SHP77 (cell line): ENCODE measurements around the gene RORC.
"Not testable (repeated sequence)": the region's sequence is repeated elsewhere in the genome, so short reads cannot be mapped to it uniquely, and the experiment has no call there.

Experiments
- DNase-seq, 2 experiments: peaks; one replicate each; lab custom pipeline; 2025; lab: John Stamatoyannopoulos, UW

The RORC gene

GRCh38 chr1:151805066-151805820 is 26.4 kb downstream of the RORC start, which contains the start of gene LINGO4:
TSS of gene LINGO4 (minus strand) at chr1:151805419. CDS start at chr1:151802704, 2,715 bp downstream.
- DNase-seq = no peak

- no peak for DNase-seq
Observed at GRCh38 chr1:151803915-151804314, 27.7 kb downstream of the RORC start.

GRCh38 chr1:151803164-151803563 is 28.4 kb downstream of the RORC start:
- no peak for DNase-seq

- DNase-seq = no peak
Observed at GRCh38 chr1:151802372-151802771, 29.2 kb downstream of the RORC start.

GRCh38 chr1:151801846-151802245 is 29.8 kb downstream of the RORC start:
- DNase-seq = no peak

- DNase-seq = no peak
Observed at GRCh38 chr1:151801310-151801820, 30.2 kb downstream of the RORC start.

GRCh38 chr1:151800830-151801229 is 30.8 kb downstream of the RORC start:
- no peak for DNase-seq

- DNase-seq = no peak
Observed at GRCh38 chr1:151799179-151800022, 32.2 kb downstream of the RORC start.

- DNase-seq = no peak
Observed at GRCh38 chr1:151798571-151798970, 33.0 kb downstream of the RORC start.

- peak; percentile 76 to 80 for DNase-seq
Observed at GRCh38 chr1:151790940-151791651, 40.5 kb downstream of the RORC start.

GRCh38 chr1:151790071-151790939 is 41.3 kb downstream of the RORC start, which contains the start of gene TDRKH:
TSS of gene TDRKH (minus strand) at chr1:151790500. CDS start at chr1:151783022, 7,478 bp downstream.
- peak; percentile 100 for DNase-seq

GRCh38 chr1:151787689-151788088 is 43.9 kb downstream of the RORC start:
- no peak for DNase-seq

- DNase-seq = no peak
Observed at GRCh38 chr1:151783796-151784195, 47.8 kb downstream of the RORC start.

GRCh38 chr1:151782741-151783140 is 48.9 kb downstream of the RORC start:
- DNase-seq = no peak

GRCh38 chr1:151782026-151782425 is 49.6 kb downstream of the RORC start:
- DNase-seq = not testable (repeated sequence)

- not testable (repeated sequence) for DNase-seq
Observed at GRCh38 chr1:151780736-151781135, 50.9 kb downstream of the RORC start.

- DNase-seq = no peak
Observed at GRCh38 chr1:151779852-151780251, 51.8 kb downstream of the RORC start.

- DNase-seq = no peak
Observed at GRCh38 chr1:151777317-151777716, 54.3 kb downstream of the RORC start.

- DNase-seq = no peak
Observed at GRCh38 chr1:151776665-151777062, 54.9 kb downstream of the RORC start.

- no peak for DNase-seq
Observed at GRCh38 chr1:151775894-151776664, 55.5 kb downstream of the RORC start.
